Measurements from ENCODE around the gene TSPAN4.

GRCh38 chr11:882596-882995, 39.9 kb downstream of the TSPAN4 start:
- no peak for TF ChIP-seq CTCF (IDR thresholded peaks at IDR 0.05; ENCODE audit: borderline replicate concordance, extremely low read depth, low read length, poor library complexity, severe bottlenecking)
- no peak for TF ChIP-seq EZH2 (IDR thresholded peaks at IDR 0.05; ENCODE audit: borderline replicate concordance, low read depth, low read length, severe bottlenecking)

Measured in DND-41 (cell line).